NCI-H2196 treated with DMSO at 0.1 percent for 48 hours (cell line): ENCODE results near the gene ITLN1.

ENCODE experiments used
- DNase-seq: peaks from one replicate; lab custom pipeline; 2025; ENCODE audit not compliant: unreplicated experiment; lab: John Stamatoyannopoulos, UW

The ITLN1 gene

DNA sequence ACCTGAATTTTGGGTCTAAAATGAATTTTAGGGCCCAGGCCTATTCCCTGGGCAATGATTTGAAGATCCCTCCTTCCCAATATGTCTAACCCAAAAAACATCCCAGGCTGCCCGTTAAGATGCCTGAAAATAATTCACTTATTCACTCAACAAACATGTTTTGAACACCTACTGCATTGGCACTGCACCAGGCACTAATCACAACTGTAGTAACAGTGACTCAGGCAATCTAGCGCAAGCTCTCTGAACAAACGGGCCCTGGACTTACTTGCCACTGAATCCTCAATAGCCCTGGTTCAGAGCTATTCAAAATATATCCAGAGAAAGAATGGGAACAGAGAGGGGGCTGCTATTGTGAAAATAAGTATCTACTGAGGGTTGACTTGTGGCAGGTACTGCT is 26.5 kb downstream of the ITLN1 start:
- DNase-seq = no peak

DNA sequence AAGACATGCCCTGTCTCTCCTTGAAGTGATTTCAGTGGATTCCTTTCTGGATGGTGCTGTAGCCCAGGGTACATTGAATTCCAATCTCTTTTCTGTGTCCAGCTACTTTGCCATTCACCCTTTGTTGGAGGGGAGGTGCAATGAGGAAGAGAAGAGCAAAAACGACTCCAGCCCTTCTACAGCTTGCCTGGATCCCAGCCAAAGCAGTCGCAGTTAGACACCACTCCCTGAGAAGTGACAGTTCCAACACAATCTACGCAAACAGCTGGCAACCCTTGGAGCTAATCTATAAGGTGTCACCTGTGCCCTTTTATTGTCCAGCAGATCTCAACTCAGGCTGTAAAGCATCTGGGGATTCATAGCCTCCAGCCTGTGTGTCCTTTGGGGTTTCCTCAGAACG is 26.9 kb downstream of the ITLN1 start:
- no peak for DNase-seq

DNA sequence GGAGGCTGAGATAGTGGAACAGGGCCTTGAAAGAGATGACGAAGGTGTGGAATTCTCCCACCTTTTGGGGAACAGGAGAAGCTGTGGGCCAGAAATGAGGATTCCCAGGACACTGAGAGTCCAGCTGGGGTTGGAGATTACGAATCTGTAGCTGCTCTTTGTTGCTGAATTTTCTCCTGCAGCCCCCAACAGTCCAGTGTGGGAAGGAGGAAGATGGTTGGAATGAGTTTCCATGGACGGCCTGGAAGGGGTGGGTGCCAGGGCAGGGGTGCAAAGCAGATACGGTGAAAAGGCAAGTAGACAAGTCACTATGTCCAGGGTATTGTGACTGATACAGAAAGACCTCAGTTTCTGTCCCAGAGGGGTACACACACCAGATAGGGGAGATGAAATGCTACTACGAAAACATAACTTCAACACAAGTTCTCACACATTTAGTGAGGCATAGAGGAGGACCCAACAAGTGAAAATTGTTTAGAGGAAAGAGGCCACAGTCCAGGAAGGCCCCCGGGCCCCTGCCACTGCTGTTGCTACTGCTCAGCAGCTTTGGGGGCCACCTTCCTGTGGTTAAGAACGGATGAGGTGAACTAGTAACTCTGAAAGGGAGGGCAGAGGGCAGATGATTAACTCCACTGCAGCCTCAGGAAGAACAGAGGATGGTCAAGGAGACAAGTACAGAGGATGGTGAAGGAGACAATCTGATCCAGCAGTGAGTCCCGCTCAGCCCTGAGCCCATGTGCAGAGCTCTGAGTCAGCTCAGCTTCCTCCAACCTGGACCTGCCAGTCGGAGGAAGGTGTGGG is 29.6 kb downstream of the ITLN1 start:
- DNase-seq = no peak

DNA sequence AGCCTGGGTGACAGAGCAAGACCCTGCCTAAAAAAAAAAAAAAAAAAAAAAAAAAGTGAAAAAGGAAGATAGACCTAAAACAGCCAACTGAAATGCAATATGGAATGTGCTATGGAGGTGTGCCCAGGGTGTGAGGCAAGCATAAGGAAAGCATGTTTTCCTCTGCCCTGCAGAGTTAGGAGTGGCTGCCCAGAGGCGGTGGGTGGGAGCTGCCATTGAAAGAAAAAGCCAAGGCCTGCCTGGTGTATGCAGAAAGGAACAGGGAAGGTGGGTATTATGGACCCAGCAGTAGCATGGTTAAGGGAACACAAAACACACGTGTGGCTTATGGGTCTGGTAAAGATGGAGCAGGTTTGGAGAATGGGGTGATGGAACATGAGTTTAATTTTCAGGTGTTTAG is 31.2 kb downstream of the ITLN1 start:
- DNase-seq = no peak

DNA sequence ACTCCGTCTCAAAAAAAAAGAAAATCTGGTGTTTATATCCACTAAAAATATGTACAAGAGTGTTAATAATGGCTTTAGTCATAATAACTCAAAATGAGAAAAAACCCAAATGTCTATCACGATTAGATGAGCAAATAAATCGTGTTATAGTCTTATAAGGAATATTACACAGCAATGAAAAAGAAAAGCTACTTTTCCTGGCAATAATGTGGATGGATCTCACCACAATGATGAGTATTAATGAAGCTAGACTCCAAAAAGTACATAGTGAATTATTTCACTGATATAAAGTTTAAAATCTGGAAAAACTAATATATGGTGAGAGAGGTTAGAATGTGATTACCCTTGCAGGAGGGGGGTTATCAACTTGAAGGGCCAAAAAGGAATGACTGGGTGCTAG is 32.0 kb downstream of the ITLN1 start:
- no peak for DNase-seq

DNA sequence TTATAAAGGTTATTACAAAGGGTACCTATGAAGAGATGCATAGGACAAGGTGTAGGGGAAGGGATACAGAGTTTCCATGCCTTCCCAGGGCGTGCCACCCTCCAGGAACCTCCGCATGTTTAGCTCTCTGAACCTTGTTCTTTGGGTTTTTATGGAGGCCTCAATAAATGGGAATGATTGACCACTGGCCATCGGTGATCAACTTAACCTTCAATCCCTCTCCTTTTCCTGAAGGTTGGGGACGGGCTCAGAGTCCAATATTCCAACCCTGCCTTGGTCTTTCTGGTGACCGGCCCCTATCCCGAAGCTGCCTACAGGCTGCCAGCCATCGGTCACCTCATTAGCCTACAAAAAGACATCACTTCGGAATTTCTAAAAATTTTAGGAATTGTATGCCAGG is 34.0 kb downstream of the ITLN1 start:
- no peak for DNase-seq

DNA sequence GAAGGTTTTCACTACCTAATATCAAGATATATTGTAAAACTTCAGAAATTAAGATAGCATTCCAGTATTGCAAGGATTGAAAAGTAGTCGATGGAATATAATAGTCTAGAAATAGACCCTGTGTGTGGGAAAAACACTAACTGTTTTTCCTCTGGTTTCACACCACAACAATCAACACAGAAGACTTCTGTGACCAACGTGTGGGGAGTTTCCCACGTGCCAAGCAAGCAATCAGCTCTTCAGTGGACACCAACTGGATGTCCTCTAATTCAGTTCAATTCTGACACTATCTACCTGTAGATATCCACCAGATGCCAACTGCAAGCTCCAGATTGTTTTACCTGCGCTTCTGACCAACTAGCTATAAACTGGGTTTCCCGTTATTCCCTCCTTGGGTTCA is 34.4 kb downstream of the ITLN1 start:
- DNase-seq = no peak

DNA sequence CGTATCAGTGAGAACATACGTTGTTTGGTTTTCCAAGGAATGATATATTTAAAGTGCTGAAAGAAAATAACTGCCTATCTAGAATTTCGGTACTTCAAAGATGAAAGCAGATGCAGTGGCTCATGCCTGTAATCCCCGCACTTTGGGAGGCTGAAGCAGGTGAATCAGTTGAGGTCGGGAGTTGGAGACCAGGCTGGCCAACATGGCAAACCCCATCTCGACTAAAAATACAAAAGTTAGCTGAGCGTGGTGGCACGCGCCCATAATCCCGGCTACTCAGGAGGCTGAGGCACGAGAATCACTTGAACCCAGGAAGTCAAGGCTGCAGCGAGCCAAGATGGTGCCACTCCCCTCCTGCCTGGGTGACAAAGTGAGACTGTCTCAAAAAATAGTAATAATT is 38.7 kb downstream of the ITLN1 start:
- no peak for DNase-seq

DNA sequence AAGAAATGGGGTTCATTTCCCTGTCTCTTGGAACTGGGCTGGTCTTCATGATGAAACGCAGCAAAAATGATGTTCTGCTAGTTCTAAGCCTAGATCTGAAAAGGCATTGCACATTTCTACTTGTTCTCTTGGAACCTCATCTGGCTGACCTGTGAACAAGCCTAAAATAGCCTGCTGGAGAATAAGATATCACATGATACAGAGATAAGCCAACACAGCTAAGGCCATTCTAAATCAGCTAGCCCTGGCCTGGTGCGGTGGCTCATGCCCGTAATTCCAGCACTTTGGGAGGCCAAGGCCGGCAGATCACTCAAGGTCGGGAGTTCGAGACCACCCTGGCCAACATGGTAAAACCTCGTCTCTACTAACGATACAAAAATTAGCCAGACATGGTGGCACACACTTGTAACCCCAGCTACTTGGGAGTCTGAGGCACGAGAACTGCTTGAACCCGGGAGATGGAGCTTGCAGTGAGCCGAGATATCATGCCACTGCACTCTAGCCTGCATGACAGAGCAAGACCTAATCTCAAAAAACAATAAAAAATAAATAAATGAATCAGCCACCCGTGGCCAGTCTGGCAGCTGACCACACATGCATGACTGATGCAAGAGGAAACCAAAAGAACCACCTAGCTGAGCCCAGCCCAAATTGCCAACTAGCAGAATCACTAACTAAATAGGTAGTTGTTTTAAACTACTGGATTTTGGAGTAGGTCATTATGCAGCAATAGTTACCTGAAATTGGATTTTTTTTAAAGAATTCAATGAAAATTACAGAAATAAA is 40.3 kb downstream of the ITLN1 start:
- DNase-seq = no peak

DNA sequence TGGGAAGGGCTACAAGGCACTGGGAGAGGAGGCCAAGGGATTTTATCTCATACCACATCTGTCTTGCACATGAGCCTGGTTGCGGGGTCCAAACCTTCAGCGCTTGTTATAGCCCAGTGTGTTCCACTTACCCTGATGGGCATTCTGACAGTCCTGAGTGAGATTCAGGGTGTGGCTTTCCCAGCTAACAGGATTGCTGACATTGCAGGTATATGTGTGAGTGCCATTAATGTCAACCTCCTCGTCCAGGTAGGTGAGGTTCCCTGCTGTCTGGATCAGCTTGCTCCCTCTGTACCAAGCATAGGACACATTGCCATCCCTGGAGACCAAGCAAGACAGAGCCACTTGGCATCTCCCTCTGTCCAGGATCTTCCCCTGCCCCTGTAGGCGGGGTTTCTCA is 43.9 kb downstream of the ITLN1 start:
- DNase-seq = no peak

DNA sequence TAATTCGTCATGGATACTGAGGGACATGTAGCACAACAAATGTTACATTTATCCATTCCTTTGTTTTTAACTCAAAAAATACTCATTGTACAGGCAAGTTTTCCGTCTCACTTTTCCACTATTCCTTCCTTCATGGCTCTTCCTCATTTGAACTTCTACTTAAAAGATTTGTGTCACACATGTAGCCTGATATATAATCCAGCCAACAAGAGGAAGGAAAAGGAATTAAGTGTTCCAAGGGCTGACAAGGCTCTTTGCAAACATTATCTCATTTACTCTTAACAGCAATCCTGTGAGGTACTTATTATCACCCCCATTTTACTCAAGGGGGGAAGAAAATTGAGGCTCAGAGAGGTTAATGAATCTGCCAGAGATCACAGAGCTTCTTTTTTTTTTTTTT is 45.2 kb downstream of the ITLN1 start:
- DNase-seq = no peak

DNA sequence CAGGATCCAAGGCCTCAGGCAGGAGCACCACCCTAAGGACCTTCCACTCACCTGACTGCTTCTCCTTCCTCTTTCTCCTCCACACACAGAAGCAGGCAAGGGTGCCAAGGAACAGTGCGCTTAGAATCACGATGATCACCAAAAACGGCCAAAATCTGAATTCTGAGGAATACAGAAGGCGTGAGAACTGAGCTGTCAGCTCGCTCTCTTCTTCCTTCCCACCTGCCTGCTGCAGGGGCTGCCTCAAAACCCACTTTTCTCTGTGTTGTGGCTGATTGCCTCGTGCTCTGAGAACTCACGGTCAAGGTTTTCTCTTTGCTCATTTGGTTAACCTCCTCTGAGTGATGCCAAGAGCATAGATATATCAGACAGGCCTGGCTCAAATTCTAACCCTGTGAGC is 46.1 kb downstream of the ITLN1 start:
- DNase-seq = no peak

DNA sequence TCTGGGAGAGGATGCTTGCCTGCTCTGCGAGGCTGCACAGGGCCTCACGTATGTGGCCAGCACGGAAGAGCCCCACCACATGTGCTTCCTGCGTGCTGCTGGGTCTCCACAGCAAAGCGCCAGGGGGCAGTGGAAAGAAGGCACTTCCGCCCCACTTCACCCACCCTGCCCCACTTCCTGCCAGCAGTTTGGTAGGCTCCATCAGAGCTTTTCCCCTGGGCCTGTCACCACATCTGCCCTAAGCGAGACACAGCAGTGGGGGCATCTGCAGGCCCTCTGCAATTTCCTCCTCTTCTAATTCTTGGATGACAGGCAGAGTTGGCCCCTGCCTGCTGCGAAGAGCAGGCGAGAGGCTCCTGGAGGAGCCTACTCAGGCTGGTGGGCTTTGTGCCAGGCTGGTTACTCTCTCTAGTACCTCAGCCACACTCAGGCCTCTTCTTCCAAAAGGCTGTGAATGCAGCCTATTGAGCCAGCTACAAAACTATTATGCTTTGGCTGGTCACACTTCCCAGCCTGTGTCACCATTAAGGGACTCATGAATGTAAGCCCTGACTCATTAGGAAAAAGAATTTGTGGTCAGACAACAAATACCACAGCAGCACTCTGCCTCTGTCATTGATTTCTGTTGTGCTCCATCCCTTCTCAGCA is 47.3 kb downstream of the ITLN1 start:
- no peak for DNase-seq

DNA sequence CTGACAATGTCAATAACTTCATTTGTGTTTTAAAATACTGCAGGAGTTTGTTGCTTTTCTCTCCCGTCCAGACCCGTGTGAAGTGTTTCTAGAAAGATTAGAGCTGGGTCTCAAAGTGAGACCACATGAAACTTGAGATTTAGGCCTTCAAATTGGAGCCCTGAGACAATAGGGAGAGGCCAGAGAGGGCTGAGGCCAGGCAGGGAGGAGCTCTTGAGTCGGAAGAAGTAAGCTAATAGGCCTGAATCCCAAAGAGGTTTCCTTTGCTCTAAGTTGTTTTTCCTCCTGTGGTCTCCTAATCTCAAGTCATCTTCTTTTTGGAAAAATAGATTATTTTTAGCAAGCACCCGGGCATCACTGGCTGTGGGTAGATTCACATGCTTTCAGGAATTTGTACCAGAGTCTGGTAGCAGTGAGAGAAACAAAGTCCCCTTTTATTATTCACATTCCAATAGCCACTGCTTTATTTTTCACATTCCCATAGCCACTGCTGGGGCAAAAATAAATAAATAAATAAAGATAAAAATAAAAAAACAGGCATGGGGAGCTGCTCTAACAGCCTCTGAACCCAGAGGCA is 47.9 kb downstream of the ITLN1 start:
- no peak for DNase-seq

DNA sequence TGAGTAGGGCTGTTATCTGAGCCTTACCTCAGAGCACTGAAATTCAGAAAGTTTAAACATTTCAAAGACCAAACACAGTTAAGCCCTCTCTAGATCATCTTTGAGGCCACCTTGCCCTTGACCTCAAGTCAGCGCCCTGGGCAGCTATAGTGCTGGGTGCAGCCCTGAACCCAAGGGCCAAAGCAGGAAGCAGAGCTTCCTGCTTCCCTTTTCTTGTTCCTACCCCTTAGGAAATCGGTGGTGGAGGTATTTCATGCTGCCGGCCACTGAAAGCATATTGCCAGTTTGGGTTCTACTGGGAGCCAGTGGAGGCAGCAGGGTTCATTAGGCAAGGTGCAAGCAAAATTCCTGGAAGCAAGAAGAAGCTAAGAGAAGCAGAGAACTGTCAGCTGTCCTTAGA is 48.4 kb downstream of the ITLN1 start:
- DNase-seq = no peak

DNA sequence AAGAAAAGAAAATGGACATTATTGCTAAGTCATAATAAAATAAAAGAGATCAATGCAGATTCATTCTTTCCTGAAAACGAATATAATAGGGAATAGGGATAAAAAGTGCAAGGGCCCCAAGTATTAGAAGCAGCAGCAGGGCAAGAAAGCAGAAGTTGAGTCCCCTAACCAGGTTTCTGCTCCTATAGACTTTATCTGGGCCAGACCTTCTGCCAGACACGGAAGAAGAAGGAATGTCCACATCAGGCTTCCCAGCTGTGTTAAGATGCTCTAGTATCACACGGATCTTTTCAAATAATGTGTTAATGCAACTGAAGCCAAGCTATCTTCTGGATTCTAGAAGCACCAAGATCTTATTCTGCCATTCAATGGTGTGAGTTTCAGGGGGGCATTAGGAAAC is 49.2 kb downstream of the ITLN1 start:
- DNase-seq = no peak

DNA sequence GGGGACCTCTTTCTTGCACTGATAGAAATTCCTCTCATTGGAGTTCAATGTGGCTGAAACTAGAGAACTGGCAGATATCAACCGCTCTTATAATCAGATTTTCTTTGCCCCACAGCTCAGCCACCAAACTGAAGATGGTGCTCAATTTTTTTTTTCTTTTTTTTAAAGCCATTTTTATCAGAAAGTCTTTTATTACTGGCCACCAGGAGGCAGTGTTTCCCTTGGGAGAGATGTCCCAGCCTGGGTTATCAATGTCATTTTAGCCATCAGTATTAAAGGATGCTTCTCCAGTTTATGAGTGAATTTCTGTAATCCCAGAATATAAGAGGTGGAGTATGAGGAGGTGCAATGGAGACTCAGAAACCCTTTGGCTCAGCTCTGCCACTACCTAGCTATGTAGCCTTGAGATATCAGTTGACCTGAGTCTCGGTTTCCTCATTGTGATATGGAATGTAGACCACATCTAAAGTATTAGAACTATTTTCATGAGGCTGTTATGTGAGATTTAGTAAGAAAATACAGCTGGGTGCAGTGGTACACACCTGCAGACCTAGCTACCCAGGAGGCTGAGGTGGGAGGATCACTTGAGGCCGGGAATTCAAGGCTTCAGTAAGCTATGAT is 49.9 kb downstream of the ITLN1 start:
- no peak for DNase-seq

DNA sequence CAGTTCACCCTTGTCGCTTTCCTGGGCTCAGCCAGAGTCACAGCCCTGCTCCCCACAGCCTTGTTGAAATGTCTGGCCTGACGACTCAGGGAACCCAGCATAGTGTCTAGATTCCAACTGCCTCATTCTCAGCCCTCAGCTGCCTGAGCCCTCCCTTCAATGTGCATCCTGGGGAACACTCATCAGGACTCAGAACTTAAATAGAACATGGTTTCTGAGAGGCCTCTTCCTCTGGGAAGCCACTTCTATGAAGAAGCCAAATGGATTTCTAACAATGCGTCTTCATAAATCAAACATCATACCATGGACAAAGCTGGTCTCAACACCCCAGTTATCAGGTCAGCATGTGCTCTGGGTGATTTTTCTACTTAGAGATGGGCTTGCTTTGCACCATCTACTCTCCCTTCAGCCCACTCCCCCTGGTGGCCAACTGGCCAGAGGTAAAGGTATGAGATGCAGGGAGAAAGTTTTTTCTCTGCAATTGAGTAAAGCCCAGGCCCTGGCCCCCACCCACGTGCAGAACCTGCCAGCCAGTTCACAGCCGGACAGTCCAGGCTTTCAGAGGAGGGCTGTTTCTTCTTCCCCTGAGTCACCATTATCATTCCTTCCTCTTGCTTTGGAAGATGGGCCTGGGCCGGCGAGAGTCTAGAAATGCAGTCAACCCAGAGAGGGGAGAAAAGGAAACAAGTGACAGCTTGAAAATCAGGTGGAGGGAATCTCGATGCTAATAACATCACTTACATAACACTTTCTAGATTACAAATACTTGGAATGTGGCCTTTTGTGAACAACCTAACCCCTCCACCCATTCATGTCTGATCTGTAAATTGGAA is 54.4 kb downstream of the ITLN1 start:
- no peak for DNase-seq

DNA sequence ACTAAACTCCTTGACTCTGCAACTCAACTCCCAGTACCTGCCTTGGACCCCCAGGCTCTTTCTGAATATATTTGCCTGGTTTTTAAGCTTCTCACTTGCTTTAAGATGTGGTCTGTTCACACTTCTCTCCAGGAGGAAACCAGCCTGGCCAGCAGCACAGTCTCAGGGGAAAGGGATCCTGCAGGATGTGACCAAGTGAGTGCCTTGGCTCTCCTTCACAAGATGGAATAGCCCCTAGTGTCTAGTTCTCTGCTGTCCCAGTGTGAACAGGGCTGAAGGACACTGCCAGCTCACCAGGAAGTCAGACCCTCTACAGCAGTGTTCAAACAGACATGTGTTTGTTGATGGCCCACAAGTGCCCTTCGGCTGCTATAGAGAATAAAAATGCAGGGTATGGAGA is 55.2 kb downstream of the ITLN1 start:
- no peak for DNase-seq

DNA sequence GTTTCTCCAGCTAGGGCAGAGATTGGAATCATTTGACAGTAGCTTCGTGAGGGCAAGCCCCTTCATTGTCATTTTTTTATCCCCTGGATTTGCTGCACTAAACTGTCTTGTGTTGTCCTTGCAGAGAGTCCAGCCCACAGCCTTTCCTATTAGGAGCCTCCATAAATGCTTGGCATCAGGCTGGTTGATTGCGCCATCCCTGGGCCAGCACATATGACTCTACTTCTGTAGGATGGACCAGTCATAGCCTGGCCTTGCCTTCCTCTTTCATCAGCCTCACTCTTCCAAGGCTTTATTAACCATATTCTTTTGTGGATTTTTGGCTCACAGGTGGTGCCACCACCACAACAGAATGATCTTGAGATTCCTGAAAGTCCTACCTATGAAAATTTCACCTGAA is 57.6 kb downstream of the ITLN1 start:
- DNase-seq = no peak
